Thoracic aorta (tissue), 2 donors: ENCODE results near the gene PHF5A. TPM values are rescaled to one million over a fixed set of nuclear protein-coding genes. Genes with fewer than 3 reads are reported as not detected.
"Not testable (repeated sequence)": the region's sequence is repeated elsewhere in the genome, so short reads cannot be mapped to it uniquely, and the experiment has no call there.

ENCODE experiments used
- ATAC-seq: fragments of 150-250 bp; one replicate; pipeline ENCODE4 v1.8.0; 2017; ENCODE audit warnings: low read depth; ENCODE audit not compliant: insufficient number of reproducible peaks, low FRiP score
- DNase-seq: peaks from one replicate; pipeline ENCODE4 v3.0.0-alpha.2; 2020; ENCODE audit warnings: low spot score
- H3K27ac ChIP-seq, 2 donors: fragments of 200-600 bp; sonication (generic); 1 replicate in 1 of 2; 2 replicates in 1 of 2; pipeline ENCODE4 v1.5.1; 2016; ENCODE audit warnings: mild to moderate bottlenecking in 2 of 2, moderate library complexity in 2 of 2
- H3K27me3 ChIP-seq: fragments of 200-600 bp; sonication (generic); replicated peaks from 2 replicates; pipeline ENCODE4 v1.6.0; 2016; ENCODE audit warnings: mild to moderate bottlenecking; ENCODE audit not compliant: insufficient read depth
- H3K36me3 ChIP-seq: fragments of 200-600 bp; sonication (generic); one replicate; pipeline ENCODE4 v1.5.1; 2016
- H3K4me1 ChIP-seq, 2 donors: fragments of 200-600 bp; sonication (generic); 1 replicate in 1 of 2; 2 replicates in 1 of 2; pipeline versions ENCODE4 v1.5.1 to v1.6.0; 2016; ENCODE audit warnings: low read depth in 2 of 2, mild to moderate bottlenecking in 1 of 2; ENCODE audit not compliant: control insufficient read depth in 1 of 2
- H3K4me3 ChIP-seq: fragments of 200-600 bp; sonication (generic); 2 replicates; pipeline ENCODE4 v1.5.1; 2016; ENCODE audit warnings: mild to moderate bottlenecking
- H3K9me3 ChIP-seq: fragments of 200-600 bp; sonication (generic); 2 replicates; pipeline ENCODE4 v1.5.1; 2016
- CTCF ChIP-seq: fragments of 200-600 bp; sonication (generic); IDR thresholded peaks from one replicate; pipeline ENCODE4 v1.5.1; 2019; ENCODE audit warnings: antibody characterized with exemption
- total RNA-seq, 2 donors: library from RNA; depleted of rRNA; stranded (reverse); fragments of >200 nt; gene quantifications; one replicate each; pipeline versions ENCODE4 v1.1.0 to v1.2.3, GENCODE V29; 2016

Gene PHF5A
- total RNA-seq, 2 donors from 2014 or later, result 13.8 to 28.7 TPM

- TF ChIP-seq CTCF, result no peak
- Histone ChIP-seq H3K4me3 (no peak overlapping the region), H3K9me3 (no peaks in the 10 kb centered on the region), H3K27ac (no peak overlapping the region), H3K4me1 (peaks cover 7 to 24% of the 10 kb centered on the region in 2 donors), H3K36me3 (peaks cover 5% of the 10 kb centered on the region), H3K27me3 (no peaks in the 10 kb centered on the region)
- no peak for DNase-seq
- ATAC-seq, result no peak
Measured at GRCh38 chr22:41471568-41471967, 3.1 kb upstream of the PHF5A start.

GRCh38 chr22:41470886-41471285, 2.4 kb upstream of the PHF5A start:
- no peak overlapping the region for H3K4me3 ChIP-seq
- no peaks in the 10 kb centered on the region for H3K27me3 ChIP-seq
- TF ChIP-seq CTCF, result no peak
- no peak for DNase-seq
- H3K36me3 ChIP-seq, result peaks cover 9% of the 10 kb centered on the region
- no peaks in the 10 kb centered on the region for H3K9me3 ChIP-seq
- peaks cover 7 to 24% of the 10 kb centered on the region in 2 donors for H3K4me1 ChIP-seq
- ATAC-seq, result no peak
- H3K27ac ChIP-seq, result no peak overlapping the region

GRCh38 chr22:41469218-41469851, 843 bp upstream of the PHF5A start:
- no peaks in the 10 kb centered on the region for H3K9me3 ChIP-seq
- H3K4me3 ChIP-seq, result peak overlapping the region; percentile 86
- peaks cover 7 to 24% of the 10 kb centered on the region in 2 donors for H3K4me1 ChIP-seq
- ATAC-seq (no peak), DNase-seq (no peak)
- peaks cover 22% of the 10 kb centered on the region for H3K36me3 ChIP-seq
- TF ChIP-seq CTCF, result no peak
- no peaks in the 10 kb centered on the region for H3K27me3 ChIP-seq
- peak overlapping the region; percentile 84 to 97 for H3K27ac ChIP-seq

- no peak for ATAC-seq
- Histone ChIP-seq H3K36me3 (peaks cover 68% of the 10 kb centered on the region), H3K4me1 (no peaks in the 10 kb centered on the region), H3K27me3 (no peaks in the 10 kb centered on the region), H3K27ac (no peak overlapping the region), H3K9me3 (no peaks in the 10 kb centered on the region), H3K4me3 (no peak overlapping the region)
- TF ChIP-seq CTCF, result no peak
- DNase-seq, result no peak
Measured at GRCh38 chr22:41461901-41462300, 6.6 kb downstream of the PHF5A start.

GRCh38 chr22:41460071-41460470, 8.4 kb downstream of the PHF5A start:
- H3K27ac ChIP-seq, H3K9me3 ChIP-seq, ATAC-seq, H3K4me1 ChIP-seq, DNase-seq, H3K27me3 ChIP-seq, H3K4me3 ChIP-seq: not testable (repeated sequence)
- peaks cover 56% of the 10 kb centered on the region for H3K36me3 ChIP-seq

GRCh38 chr22:41459431-41459830, 9.1 kb downstream of the PHF5A start:
- H3K27ac ChIP-seq, result no peak overlapping the region
- ATAC-seq, result no peak
- no peak for DNase-seq
- no peaks in the 10 kb centered on the region for H3K4me1 ChIP-seq
- H3K36me3 ChIP-seq, result peaks cover 51% of the 10 kb centered on the region
- H3K4me3 ChIP-seq, result no peak overlapping the region
- H3K9me3 ChIP-seq, result no peaks in the 10 kb centered on the region
- no peak for TF ChIP-seq CTCF
- H3K27me3 ChIP-seq, result no peaks in the 10 kb centered on the region
